GM19455 (cell line): ENCODE results near the gene JAKMIP3.

Experiments used
- ATAC-seq: cut with Tn5 transposase; IDR thresholded peaks from one replicate; pipeline ENCODE4 v1.9.1; 2021; ENCODE audit not compliant: unreplicated experiment

Gene JAKMIP3

DNA sequence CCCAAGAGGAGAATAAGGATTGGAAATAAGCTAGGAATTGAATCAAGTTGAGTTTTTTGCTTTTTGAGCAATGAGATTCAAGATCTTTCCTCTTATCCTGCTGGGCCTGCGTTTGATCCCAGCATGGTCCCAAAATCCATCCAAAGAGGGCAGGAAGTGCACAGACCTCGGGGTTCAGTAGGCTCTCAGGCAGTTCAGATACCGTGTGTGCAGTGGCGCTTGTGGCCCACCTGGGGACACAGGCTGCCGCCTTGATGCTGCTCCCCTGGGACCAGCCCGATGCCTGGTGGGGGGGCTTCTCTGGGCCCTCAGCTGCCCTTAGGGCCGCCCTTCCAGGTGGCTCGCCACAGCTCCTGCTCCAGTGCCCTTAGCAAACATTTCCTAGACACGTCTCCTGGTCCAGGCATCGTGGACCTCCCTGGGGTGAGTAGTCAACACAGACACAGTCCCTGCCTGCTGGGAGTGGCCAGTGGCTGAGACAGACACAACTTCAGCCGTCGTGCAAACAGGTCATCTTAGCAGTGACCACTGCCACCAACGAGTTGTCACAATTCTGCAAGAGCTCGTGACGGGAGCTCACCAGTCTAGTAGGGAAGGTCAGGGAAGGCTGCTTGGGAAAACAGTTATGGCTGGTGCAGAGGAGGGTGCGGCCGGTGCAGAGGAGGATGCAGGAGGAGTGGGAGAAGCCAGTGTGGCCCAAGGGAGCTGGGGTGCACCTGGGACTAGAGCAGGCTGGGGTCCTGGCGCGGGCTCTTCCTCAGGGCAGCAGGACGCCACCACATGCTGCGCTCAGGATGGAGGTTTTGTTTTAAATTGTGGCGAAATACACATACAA is 21.7 kb upstream of the JAKMIP3 start:
- ATAC-seq, result no peak

DNA sequence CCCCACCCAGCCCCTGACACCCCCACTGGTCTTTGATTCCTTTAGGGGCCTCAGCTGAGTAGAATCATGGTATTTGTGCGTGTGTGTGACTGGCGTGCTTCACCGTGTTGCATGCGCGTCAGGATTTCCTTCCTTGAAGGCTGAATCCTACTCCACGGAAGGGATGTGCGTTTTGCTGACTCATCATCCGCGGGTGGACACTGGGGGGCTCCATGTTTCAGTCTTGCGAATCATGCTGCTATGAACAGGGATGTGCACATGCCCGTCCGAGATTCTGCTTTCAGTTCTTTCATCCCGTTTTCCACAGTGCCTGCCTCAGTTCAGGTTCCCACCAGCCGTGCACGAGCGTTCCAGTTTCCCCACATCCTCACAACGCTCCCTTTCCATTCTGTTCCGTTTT is 20.9 kb upstream of the JAKMIP3 start:
- no peak for ATAC-seq

DNA sequence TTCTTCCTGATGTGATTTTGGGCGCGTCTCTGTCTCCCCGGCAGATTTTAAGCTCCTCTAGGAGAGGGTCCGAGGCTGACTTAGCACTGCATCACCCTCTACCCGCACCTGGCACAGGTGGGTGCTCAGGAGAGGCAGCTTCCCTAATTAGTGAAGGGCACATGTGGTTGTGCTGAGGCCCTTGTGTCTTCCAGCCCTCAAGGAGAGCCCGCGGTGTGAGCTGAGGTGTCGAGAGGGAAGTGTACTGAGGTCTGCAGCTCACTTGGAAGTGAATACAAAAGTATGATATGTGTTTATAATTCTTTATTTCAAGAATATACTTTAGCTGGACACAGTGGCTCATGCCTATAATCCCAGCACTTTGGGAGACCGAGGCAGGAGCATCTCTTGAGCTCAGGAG is 20.4 kb upstream of the JAKMIP3 start:
- ATAC-seq, result no peak

- ATAC-seq, result no peak
Measured at GRCh38 chr10:132047575-132048293, 18.0 kb upstream of the JAKMIP3 start.

GRCh38 chr10:132048294-132048667 is 17.5 kb upstream of the JAKMIP3 start:
- ATAC-seq, result no peak

- ATAC-seq, result no peak
Measured at GRCh38 chr10:132050191-132050590, 15.6 kb upstream of the JAKMIP3 start.

GRCh38 chr10:132052124-132052523 is 13.6 kb upstream of the JAKMIP3 start:
- ATAC-seq, result no peak

GRCh38 chr10:132054564-132054963 is 11.2 kb upstream of the JAKMIP3 start:
- no peak for ATAC-seq

DNA sequence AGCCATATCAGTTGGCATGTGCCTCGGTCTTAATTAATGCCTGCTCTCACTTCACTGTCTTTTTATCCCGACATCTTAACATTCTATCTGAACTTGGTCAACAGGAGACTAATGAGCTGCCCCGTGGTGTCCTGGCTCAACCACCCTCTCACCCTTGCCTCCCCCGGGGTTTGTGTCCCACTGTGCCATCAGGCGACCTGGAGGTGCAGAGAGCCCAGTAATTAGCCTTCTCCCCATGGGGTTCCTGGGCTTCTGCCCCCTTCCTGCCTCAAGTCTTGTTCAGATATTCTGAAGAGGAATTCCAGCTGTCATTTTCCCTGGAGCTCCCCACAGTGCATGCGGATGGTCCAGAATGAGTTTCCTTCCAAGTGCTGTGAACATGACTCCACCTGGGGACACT is 10.1 kb upstream of the JAKMIP3 start:
- no peak for ATAC-seq

DNA sequence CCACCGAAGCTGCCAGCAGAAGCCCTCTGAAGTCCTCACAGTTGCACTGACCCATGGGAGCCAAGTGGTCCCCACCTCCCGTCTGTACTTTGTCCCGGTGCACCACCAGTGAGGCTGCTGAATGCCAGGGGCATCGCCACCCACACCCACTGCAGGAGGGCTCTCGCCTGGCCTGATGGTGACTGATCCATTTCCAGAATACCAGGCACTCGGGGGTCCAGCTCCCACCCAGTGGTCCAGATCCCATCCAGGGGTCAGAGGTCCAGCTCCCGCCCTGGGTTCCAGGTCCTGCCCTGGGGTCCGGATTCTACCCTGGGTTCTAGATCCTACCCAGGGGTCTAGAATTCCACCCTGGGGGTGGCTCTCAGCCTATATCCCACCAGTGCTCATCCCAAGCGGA is 9.1 kb upstream of the JAKMIP3 start:
- ATAC-seq, result no peak

DNA sequence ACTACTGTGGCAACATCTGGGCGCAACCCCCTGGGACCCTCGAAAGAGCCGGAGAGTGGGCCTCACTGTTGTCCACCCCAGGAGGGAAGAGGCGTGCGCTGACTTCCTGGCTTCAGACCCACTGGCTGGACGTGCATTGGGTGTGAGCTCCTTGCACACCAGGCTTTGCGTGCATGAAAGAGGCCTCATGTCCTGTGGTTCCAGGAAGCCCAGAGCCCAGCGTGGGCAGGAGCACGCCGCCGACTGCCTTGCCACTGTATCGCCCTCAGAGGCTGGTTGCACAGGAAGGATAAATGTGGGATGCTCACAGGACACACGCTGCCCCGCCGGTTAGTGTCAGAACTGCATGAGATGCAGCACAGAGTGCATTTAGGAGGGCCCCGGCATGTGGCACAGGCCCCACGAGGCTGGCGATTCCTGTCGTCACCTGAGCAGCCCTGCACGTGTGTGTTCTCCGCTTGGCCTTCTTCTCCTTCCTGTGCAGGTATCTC is 8.5 kb upstream of the JAKMIP3 start:
- no peak for ATAC-seq

GRCh38 chr10:132058111-132058745 is 7.5 kb upstream of the JAKMIP3 start:
- no peak for ATAC-seq

GRCh38 chr10:132058793-132059759 is 6.7 kb upstream of the JAKMIP3 start:
- ATAC-seq, result no peak

DNA sequence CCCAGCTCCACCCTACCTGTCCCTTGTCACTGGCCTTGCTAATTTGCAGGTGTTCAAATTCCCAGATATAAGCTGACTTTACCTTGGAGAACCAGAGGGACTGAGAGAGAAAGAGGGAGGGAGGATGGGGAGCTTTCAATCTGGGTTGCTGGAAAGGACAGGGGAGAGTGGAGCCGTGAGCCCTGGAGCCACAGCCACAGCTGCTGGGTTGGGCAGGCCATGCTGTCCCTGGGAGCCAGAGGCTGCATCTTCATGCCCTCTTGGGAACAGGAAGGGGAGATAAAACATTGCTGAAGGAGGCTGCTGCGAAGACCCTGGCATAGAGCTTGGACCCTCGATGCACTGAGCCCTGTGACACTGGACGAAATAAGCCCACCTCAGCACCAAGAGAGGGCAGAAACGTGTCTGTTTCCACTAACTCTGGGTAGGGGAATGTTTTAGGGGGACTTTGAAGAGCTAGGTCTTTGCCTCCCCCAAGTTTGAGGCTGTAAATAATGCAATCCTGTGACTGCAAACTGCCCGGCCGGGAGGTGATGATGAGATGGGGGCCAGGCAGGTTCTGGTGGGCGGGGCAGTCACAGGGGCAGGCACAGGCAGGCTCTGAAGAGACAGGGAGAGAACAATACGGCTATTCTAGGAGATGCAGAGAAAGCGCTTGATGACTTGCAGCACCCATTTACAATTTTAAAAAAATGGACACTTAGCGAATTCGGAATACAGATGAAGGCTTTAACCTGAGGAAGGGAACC is 5.8 kb upstream of the JAKMIP3 start:
- ATAC-seq, result no peak

DNA sequence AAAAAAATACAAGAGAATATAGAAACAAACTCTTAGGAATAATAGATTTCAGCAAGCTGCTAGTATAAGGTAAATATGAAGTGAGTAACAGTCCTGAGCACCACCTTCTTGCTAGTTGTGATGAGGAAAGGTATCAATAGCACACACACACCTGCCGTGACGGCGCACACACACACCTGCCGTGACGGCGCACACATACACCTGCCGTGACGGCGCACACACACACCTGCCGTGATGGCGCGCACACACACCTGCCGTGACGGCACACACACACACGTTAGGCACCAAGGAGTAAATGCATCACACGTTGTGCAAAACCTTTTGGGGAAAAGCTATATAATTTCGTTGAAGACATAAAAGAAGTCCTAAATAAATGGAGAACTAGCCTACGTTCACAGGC is 4.7 kb upstream of the JAKMIP3 start:
- no peak for ATAC-seq

DNA sequence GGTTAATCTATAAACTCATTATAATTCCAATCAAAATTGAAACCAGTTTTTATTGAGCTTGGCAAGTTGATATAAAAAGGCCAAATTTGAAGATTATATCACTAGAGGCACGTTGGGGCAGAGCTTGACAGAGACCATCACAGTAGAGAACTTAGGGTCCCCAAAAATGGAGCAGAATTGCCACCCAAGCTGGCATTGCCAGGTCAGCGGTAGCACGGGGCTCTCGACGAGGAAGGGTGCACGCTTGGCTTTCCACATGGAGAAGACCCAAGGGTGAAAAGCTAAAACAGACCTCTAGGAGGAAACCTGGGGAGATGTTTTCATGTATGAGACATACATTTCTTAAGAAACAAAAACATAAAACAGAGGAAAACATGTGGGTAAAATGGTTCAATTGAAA is 4.3 kb upstream of the JAKMIP3 start:
- no peak for ATAC-seq

GRCh38 chr10:132062116-132062515 is 3.6 kb upstream of the JAKMIP3 start:
- ATAC-seq, result no peak

DNA sequence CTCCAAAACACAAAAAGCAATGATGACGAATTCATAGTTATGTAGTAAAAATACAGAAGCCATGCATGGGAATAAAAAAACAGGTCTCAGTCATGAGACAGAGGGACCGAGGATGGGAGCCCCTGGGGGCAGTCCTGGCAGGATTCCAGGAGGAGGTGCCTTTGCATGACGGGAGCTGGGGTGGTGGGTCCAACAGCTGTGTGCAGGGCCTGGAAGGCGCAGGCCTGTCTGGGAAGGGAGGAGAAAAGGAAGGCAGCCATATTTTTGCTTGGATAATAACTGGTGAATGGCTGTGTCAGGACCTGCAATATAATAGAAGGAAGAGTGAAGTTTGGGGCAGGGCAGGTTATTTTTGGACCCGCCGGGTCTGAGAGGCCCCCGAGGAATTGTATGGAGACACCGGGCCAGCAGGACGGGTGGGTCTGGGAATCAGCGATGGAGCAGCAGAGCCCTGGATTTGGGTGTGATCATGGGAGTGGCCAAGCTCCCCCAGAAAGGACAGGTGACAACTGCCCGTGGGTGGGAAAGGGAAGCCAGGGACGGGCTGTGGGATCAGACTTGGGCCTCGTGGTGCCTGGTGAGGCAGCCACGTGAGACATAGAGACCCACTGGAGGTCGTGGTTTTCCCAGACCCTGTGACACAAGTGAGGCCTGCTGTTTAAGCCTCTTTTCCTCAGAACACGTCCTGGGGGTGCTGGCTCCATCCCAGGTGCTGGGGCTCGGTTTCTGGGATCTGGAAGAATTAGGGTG is 2.9 kb upstream of the JAKMIP3 start:
- no peak for ATAC-seq

DNA sequence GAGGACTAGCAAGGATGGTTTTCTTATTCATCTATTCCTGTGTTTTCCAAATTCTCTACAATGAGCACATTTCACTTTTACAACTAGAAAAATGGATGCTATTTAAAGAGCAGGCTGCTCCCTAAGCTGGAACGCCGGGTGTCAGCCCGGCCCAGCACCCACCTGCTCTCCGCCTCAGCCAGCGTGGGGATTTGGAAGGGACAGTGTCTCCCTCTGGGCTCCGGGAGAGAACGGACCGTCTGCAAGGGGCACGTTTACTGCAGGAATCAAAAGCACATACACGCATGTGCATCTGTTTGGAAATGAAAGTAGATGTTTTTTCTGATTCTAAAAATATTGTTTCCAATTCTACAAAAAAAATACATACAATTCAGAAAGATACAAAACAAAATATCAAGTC is 2.3 kb upstream of the JAKMIP3 start:
- no peak for ATAC-seq
